PC-9 (cell line): Measurements from ENCODE around the gene EML2. TPM values are rescaled to one million over a fixed set of nuclear protein-coding genes. Genes with fewer than 3 reads are reported as not detected.

Source experiments
- BruUV-seq: library from RNA; stranded (reverse); fragments of 400-500 nt; replicated peaks from 2 replicates; lab custom pipeline; 2021; lab: Mats Ljungman, UMichigan
- CTCF ChIA-PET: fragments of 300-600 bp; sonication (Branson Sonifier 250); formaldehyde crosslinking; loops from one replicate; lab custom pipeline; 2022; ENCODE audit warnings: antibody characterized with exemption; lab: Charles Lee
- POLR2A ChIA-PET: fragments of 300-600 bp; sonication (Branson Sonifier 250); formaldehyde crosslinking; loops from one replicate; lab custom pipeline; 2022; ENCODE audit warnings: antibody characterized with exemption; ENCODE audit not compliant: unreplicated experiment; lab: Charles Lee
- DNase-seq, 2 experiments: peaks; one replicate each; pipeline versions ENCODE4 v3.0.0 to v3.0.0-alpha.2; 2015 to 2022; ENCODE audit warnings: mixed read lengths in 1 of 2
- H2AFZ ChIP-seq: fragments of 200-600 bp; sonication (generic); 2 replicates; pipeline ENCODE4 v1.8.1; 2017; ENCODE audit warnings: antibody characterized with exemption
- H3F3A ChIP-seq: fragments of 200-600 bp; sonication (generic); 2 replicates; pipeline ENCODE4 v1.8.1; 2017; ENCODE audit warnings: antibody characterized with exemption, mild to moderate bottlenecking, low read depth; ENCODE audit not compliant: insufficient read depth
- H3K27ac ChIP-seq: fragments of 200-600 bp; sonication (generic); 2 replicates; pipeline ENCODE4 v1.6.1; 2016; ENCODE audit warnings: mixed run types
- H3K27me3 ChIP-seq: fragments of 200-600 bp; sonication (generic); 2 replicates; pipeline ENCODE4 v1.6.1; 2016; ENCODE audit warnings: low read depth, mixed run types; ENCODE audit not compliant: insufficient read depth
- H3K36me3 ChIP-seq: fragments of 200-600 bp; sonication (generic); 2 replicates; pipeline ENCODE4 v1.6.1; 2016; ENCODE audit warnings: low read depth, mixed run types
- H3K4me1 ChIP-seq: fragments of 200-600 bp; sonication (generic); replicated peaks from 2 replicates; pipeline ENCODE4 v1.6.1; 2016; ENCODE audit warnings: mixed run types; ENCODE audit not compliant: insufficient read depth
- H3K4me2 ChIP-seq: fragments of 200-600 bp; sonication (generic); 2 replicates; pipeline ENCODE4 v1.6.1; 2017; ENCODE audit warnings: mixed run types
- H3K4me3 ChIP-seq: fragments of 200-600 bp; sonication (generic); 2 replicates; pipeline ENCODE4 v1.6.1; 2016; ENCODE audit warnings: mixed run types
- H3K79me2 ChIP-seq: fragments of 200-600 bp; sonication (generic); 2 replicates; pipeline ENCODE4 v1.6.1; 2017; ENCODE audit warnings: low read depth, mixed run types
- H3K9me2 ChIP-seq: fragments of 200-600 bp; sonication (generic); 2 replicates; pipeline ENCODE4 v1.8.1; 2017; ENCODE audit warnings: mild to moderate bottlenecking; ENCODE audit not compliant: insufficient read depth
- H3K9me3 ChIP-seq: fragments of 200-600 bp; sonication (generic); 2 replicates; pipeline ENCODE4 v1.8.1; 2016; ENCODE audit warnings: low read depth; ENCODE audit not compliant: insufficient read depth
- H4K20me1 ChIP-seq: fragments of 200-600 bp; sonication (generic); 2 replicates; pipeline ENCODE4 v1.8.1; 2017; ENCODE audit not compliant: insufficient read depth
- CTCF ChIP-seq: fragments of 200-600 bp; sonication (generic); conservative IDR thresholded peaks from 2 replicates; pipeline ENCODE4 v1.6.1; 2017; ENCODE audit warnings: mixed run types, antibody characterized with exemption, mild to moderate bottlenecking, moderate library complexity
- EZH2 ChIP-seq: fragments of 200-600 bp; sonication (generic); IDR thresholded peaks from 2 replicates; pipeline ENCODE4 v1.8.0; 2017; ENCODE audit warnings: antibody characterized with exemption, low read depth
- intact Hi-C: fragments of 100-400 bp; cut with micrococcal nuclease; formaldehyde crosslinking; loops from one replicate; pipeline ENCODE4 v1.10.0; 2022; ENCODE audit not compliant: unreplicated experiment
- total RNA-seq: library from RNA; stranded (reverse); gene quantifications from 2 replicates; pipeline ENCODE4 v1.2.3, GENCODE V29; 2021

The EML2 gene
- total RNA-seq, 1 experiment from 2014 or later = 61.7 TPM

- H2AFZ ChIP-seq = no peak overlapping the region
- no peaks in the 10 kb centered on the region for H3K36me3 ChIP-seq
- H4K20me1 ChIP-seq = no peaks in the 10 kb centered on the region
- no peaks in the 10 kb centered on the region for H3K9me3 ChIP-seq
- no peaks in the 10 kb centered on the region for H3K79me2 ChIP-seq
- H3K9me2 ChIP-seq = no peaks in the 10 kb centered on the region
- POLR2A ChIA-PET = no interaction called here
- H3F3A ChIP-seq = peaks cover 13% of the 10 kb centered on the region; the same call in 1 of the 2 replicates
- 0 out of 2 replicates have a peak, but pooled peaks cover 3% of the 10 kb centered on the region for H3K27me3 ChIP-seq
- CTCF ChIA-PET = interaction anchor here (0.6 kb wide), 1 partner anchor 29 kb away, joined by 3 read pairs; no protein-coding TSS in a partner anchor
- TF ChIP-seq CTCF (no peak), EZH2 (no peak)
- H3K27ac ChIP-seq = no peak overlapping the region
- H3K4me1 ChIP-seq = peaks cover 21% of the 10 kb centered on the region
- no peak overlapping the region for H3K4me2 ChIP-seq
- DNase-seq = no peak
- no peak overlapping the region for H3K4me3 ChIP-seq
- intact Hi-C loops = no loop called here
- BruUV-seq = no TSS peak
Observed at GRCh38 chr19:45664575-45664974, 25.4 kb upstream of the EML2 start.

GRCh38 chr19:45663800-45664199, 24.6 kb upstream of the EML2 start:
- Histone ChIP-seq H3K27ac (no peak overlapping the region), H2AFZ (no peak overlapping the region), H4K20me1 (no peaks in the 10 kb centered on the region), H3K79me2 (no peaks in the 10 kb centered on the region), H3K27me3 (0 out of 2 replicates have a peak, but pooled peaks cover 3% of the 10 kb centered on the region), H3K9me2 (no peaks in the 10 kb centered on the region), H3K36me3 (no peaks in the 10 kb centered on the region), H3F3A (peaks cover 13% of the 10 kb centered on the region; the same call in 1 of the 2 replicates), H3K4me1 (peaks cover 16% of the 10 kb centered on the region), H3K4me2 (no peak overlapping the region), H3K9me3 (no peaks in the 10 kb centered on the region), H3K4me3 (no peak overlapping the region)
- intact Hi-C loops = no loop called here
- DNase-seq = no peak
- no TSS peak for BruUV-seq
- ChIA-PET CTCF (no interaction called here), POLR2A (no interaction called here)
- TF ChIP-seq CTCF = no peak
- no peak for TF ChIP-seq EZH2

- intact Hi-C loops = no loop called here
- Histone ChIP-seq H4K20me1 (no peaks in the 10 kb centered on the region), H3K9me2 (no peaks in the 10 kb centered on the region), H3K9me3 (no peaks in the 10 kb centered on the region), H2AFZ (no peak overlapping the region), H3K4me3 (no peak overlapping the region), H3K4me1 (no peaks in the 10 kb centered on the region), H3K27me3 (0 out of 2 replicates have a peak, but pooled peaks cover 3% of the 10 kb centered on the region), H3K79me2 (no peaks in the 10 kb centered on the region), H3K4me2 (no peak overlapping the region), H3F3A (peaks cover 7% of the 10 kb centered on the region; the same call in 1 of the 2 replicates), H3K36me3 (no peaks in the 10 kb centered on the region), H3K27ac (no peak overlapping the region)
- no peak for DNase-seq
- POLR2A ChIA-PET = interaction anchor here (0.7 kb wide), 1 partner anchor 10 kb away, joined by 11 read pairs; no protein-coding TSS in a partner anchor
- CTCF ChIA-PET = no interaction called here
- no TSS peak for BruUV-seq
- no peak for TF ChIP-seq CTCF
- no peak for TF ChIP-seq EZH2
Observed at GRCh38 chr19:45660636-45661035, 21.4 kb upstream of the EML2 start.
